SK-N-SH treated with all-trans-retinoic acid at 6 μM for 48 hours (cell line): Measurements from ENCODE around the gene FGF4.

Experiments
- ARNTL ChIP-seq: fragments of 450-650 bp; formaldehyde crosslinking; IDR thresholded peaks from 2 replicates; pipeline ENCODE4 v1.5.0; 2020; ENCODE audit warnings: low read depth, mild to moderate bottlenecking, moderate library complexity, borderline replicate concordance
- CSDC2 ChIP-seq: fragments of 250-450 bp; sonication (Bioruptor Pico); IDR thresholded peaks from 2 replicates; pipeline ENCODE4 v1.5.0; 2020; ENCODE audit warnings: mild to moderate bottlenecking, moderate library complexity
- CSRNP3 ChIP-seq: fragments of 250-450 bp; sonication (Bioruptor Pico); IDR thresholded peaks from 2 replicates; pipeline ENCODE4 v1.5.1; 2021; ENCODE audit warnings: mild to moderate bottlenecking, moderate library complexity
- GLIS3 ChIP-seq: fragments of 250-450 bp; sonication (Bioruptor Pico); IDR thresholded peaks from 2 replicates; pipeline ENCODE4 v1.5.0; 2020; ENCODE audit warnings: mild to moderate bottlenecking, moderate library complexity
- OSR1 ChIP-seq: fragments of 250-450 bp; sonication (Bioruptor Pico); IDR thresholded peaks from 2 replicates; pipeline ENCODE4 v1.8.0; 2022; ENCODE audit warnings: moderate library complexity, mild to moderate bottlenecking, inconsistent platforms
- PATZ1 ChIP-seq: fragments of 250-450 bp; sonication (Bioruptor Pico); IDR thresholded peaks from 2 replicates; pipeline ENCODE4 v1.8.0; 2020; ENCODE audit warnings: mild to moderate bottlenecking, moderate library complexity, borderline replicate concordance
- POU6F1 ChIP-seq: fragments of 250-450 bp; sonication (Bioruptor Pico); IDR thresholded peaks from 2 replicates; pipeline ENCODE4 v1.8.0; 2021; ENCODE audit warnings: low read depth, mild to moderate bottlenecking, moderate library complexity, borderline replicate concordance
- PPARA ChIP-seq: fragments of 250-450 bp; sonication (Bioruptor Pico); IDR thresholded peaks from 2 replicates; pipeline ENCODE4 v1.5.0; 2020; ENCODE audit warnings: mild to moderate bottlenecking, borderline replicate concordance
- RARB ChIP-seq: fragments of 250-450 bp; sonication (Bioruptor Pico); IDR thresholded peaks from 2 replicates; pipeline ENCODE4 v1.8.0; 2021; ENCODE audit warnings: mild to moderate bottlenecking, moderate library complexity
- SNAI2 ChIP-seq: fragments of 250-450 bp; sonication (Bioruptor Pico); IDR thresholded peaks from 2 replicates; pipeline ENCODE4 v1.5.0; 2020; ENCODE audit warnings: mild to moderate bottlenecking, moderate library complexity
- ZFP3 ChIP-seq: fragments of 250-450 bp; sonication (Bioruptor Pico); IDR thresholded peaks from 2 replicates; pipeline ENCODE4 v1.5.0; 2020; ENCODE audit warnings: mild to moderate bottlenecking, moderate library complexity
- ZFP30 ChIP-seq: fragments of 450-650 bp; formaldehyde crosslinking; IDR thresholded peaks from 2 replicates; pipeline ENCODE4 v1.5.0; 2022; ENCODE audit warnings: mild to moderate bottlenecking, moderate library complexity
- ZNF70 ChIP-seq: fragments of 450-650 bp; formaldehyde crosslinking; IDR thresholded peaks from 2 replicates; pipeline ENCODE4 v1.5.0; 2020; ENCODE audit warnings: mild to moderate bottlenecking, moderate library complexity

- TF ChIP-seq POU6F1 (CRISPR knock-in tag) (no peak), CSDC2 (no peak), RARB (CRISPR knock-in tag) (no peak), ARNTL (CRISPR knock-in tag) (no peak), CSRNP3 (no peak), PATZ1 (CRISPR knock-in tag) (no peak), SNAI2 (no peak), GLIS3 (CRISPR knock-in tag) (no peak), ZFP3 (no peak), PPARA (CRISPR knock-in tag) (no peak), ZFP30 (CRISPR knock-in tag) (no peak), OSR1 (no peak), ZNF70 (no peak)
These were observed 24.1 kb downstream of the FGF4 start for GRCh38 chr11:69750875-69751597.
